IMR-90 (cell line): Measurements from ENCODE around the gene NOL4L. TPM values are rescaled to one million over a fixed set of nuclear protein-coding genes. Genes with fewer than 3 reads are reported as not detected.

Source experiments
- ATAC-seq: fragments of 200-7000 bp; cut with Tn5 transposase; 2 replicates; pipeline ENCODE4 v1.9.1; 2020; ENCODE audit warnings: low read depth, mild to moderate bottlenecking, moderate library complexity
- BruUV-seq: library from RNA; stranded (reverse); fragments of 400-500 nt; replicated peaks from 2 replicates; lab custom pipeline; 2021; lab: Mats Ljungman, UMichigan
- CTCF ChIA-PET: fragments of 300-600 bp; formaldehyde crosslinking; extraction: SDS; loops from one replicate; lab custom pipeline; 2021; ENCODE audit warnings: antibody characterized with exemption; lab: Yijun Ruan, JAX
- POLR2A ChIA-PET: fragments of 300-600 bp; sonication (Branson Sonifier 250); formaldehyde crosslinking; loops from one replicate; lab custom pipeline; 2022; ENCODE audit warnings: antibody characterized with exemption; ENCODE audit not compliant: unreplicated experiment; lab: Charles Lee
- DNase-seq: peaks from one replicate; pipeline ENCODE4 v3.0.0; 2013
- H2AFZ ChIP-seq: replicated peaks from 2 replicates; pipeline ENCODE3; 2013; ENCODE audit warnings: low read length, mild to moderate bottlenecking; ENCODE audit not compliant: poor library complexity
- H2AK5ac ChIP-seq: 2 replicates; pipeline ENCODE4 v1.6.1; 2013; ENCODE audit warnings: low read depth, low read length, inconsistent platforms
- H2AK9ac ChIP-seq: replicated peaks from 2 replicates; pipeline ENCODE3; 2013; ENCODE audit warnings: mild to moderate bottlenecking, low read depth, low read length, moderate library complexity; ENCODE audit not compliant: poor library complexity
- H2BK120ac ChIP-seq: 2 replicates; pipeline ENCODE4 v1.6.1; 2013; ENCODE audit warnings: low read depth, low read length, inconsistent platforms
- H2BK15ac ChIP-seq: 3 replicates; pipeline ENCODE4 v1.6.1; 2013; ENCODE audit warnings: low read depth, low read length, inconsistent platforms
- H2BK20ac ChIP-seq: 2 replicates; pipeline ENCODE4 v1.6.1; 2013; ENCODE audit warnings: low read depth, mild to moderate bottlenecking, inconsistent platforms, low read length, moderate library complexity
- H2BK5ac ChIP-seq: 2 replicates; pipeline ENCODE4 v1.6.1; 2013; ENCODE audit warnings: mild to moderate bottlenecking, low read depth, low read length, inconsistent platforms; ENCODE audit not compliant: poor library complexity, severe bottlenecking
- H3K14ac ChIP-seq: replicated peaks from 2 replicates; pipeline ENCODE4 v1.6.1; 2013; ENCODE audit warnings: low read depth, low read length, inconsistent platforms
- H3K18ac ChIP-seq: 2 replicates; pipeline ENCODE4 v1.6.1; 2013; ENCODE audit warnings: low read depth, low read length, control low read depth
- H3K23ac ChIP-seq: 2 replicates; pipeline ENCODE4 v1.6.1; 2013; ENCODE audit warnings: low read depth, low read length, inconsistent platforms
- H3K27ac ChIP-seq: 2 replicates; pipeline ENCODE4 v1.5.1; 2013; ENCODE audit warnings: mild to moderate bottlenecking, control low read depth, low read length; ENCODE audit not compliant: insufficient read depth
- H3K27me3 ChIP-seq: 2 replicates; pipeline ENCODE4 v1.6.1; 2013; ENCODE audit warnings: low read length; ENCODE audit not compliant: control insufficient read depth, insufficient read depth
- H3K36me3 ChIP-seq: 2 replicates; pipeline ENCODE4 v1.6.1; 2013; ENCODE audit warnings: low read length, mixed read lengths; ENCODE audit not compliant: control insufficient read depth, insufficient read depth
- H3K4ac ChIP-seq: 2 replicates; pipeline ENCODE4 v1.6.1; 2013; ENCODE audit warnings: low read depth, low read length, inconsistent platforms
- H3K4me1 ChIP-seq: 2 replicates; pipeline ENCODE4 v1.6.1; 2013; ENCODE audit warnings: low read length, mixed read lengths; ENCODE audit not compliant: control insufficient read depth, insufficient read depth
- H3K4me2 ChIP-seq: 2 replicates; pipeline ENCODE4 v1.6.1; 2013; ENCODE audit warnings: low read depth, mild to moderate bottlenecking, control low read depth, low read length, moderate library complexity
- H3K4me3 ChIP-seq: 2 replicates; pipeline ENCODE4 v1.5.1; 2013; ENCODE audit warnings: low read depth, mild to moderate bottlenecking, control low read depth, low read length, moderate library complexity; ENCODE audit not compliant: insufficient read depth
- H3K56ac ChIP-seq: 2 replicates; pipeline ENCODE4 v1.6.1; 2013; ENCODE audit warnings: low read length, inconsistent platforms; ENCODE audit not compliant: insufficient read depth; ENCODE audit errors: extremely low read depth
- H3K79me1 ChIP-seq, 2 experiments: 2 replicates each; pipeline ENCODE4 v1.6.1; 2013; ENCODE audit warnings: low read length in 2 of 2, inconsistent platforms in 1 of 2, low read depth in 1 of 2
- H3K9ac ChIP-seq: 2 replicates; pipeline ENCODE4 v1.6.1; 2013; ENCODE audit warnings: low read depth, low read length, control low read depth
- H3K9me1 ChIP-seq: 2 replicates; pipeline ENCODE4 v1.6.1; 2013; ENCODE audit warnings: low read length, inconsistent platforms; ENCODE audit not compliant: insufficient read depth
- H3K9me3 ChIP-seq: 2 replicates; pipeline ENCODE4 v1.6.1; 2013; ENCODE audit warnings: low read length; ENCODE audit not compliant: control insufficient read depth, insufficient read depth
- H4K20me1 ChIP-seq: 2 replicates; pipeline ENCODE4 v1.6.1; 2013; ENCODE audit warnings: low read length, inconsistent platforms; ENCODE audit not compliant: insufficient read depth
- H4K5ac ChIP-seq: 2 replicates; pipeline ENCODE4 v1.6.1; 2013; ENCODE audit warnings: mild to moderate bottlenecking, low read depth, low read length, control low read depth
- H4K8ac ChIP-seq, 2 experiments: 2 replicates each; pipeline ENCODE4 v1.6.1; 2013; ENCODE audit warnings: low read depth in 2 of 2, low read length in 2 of 2, control low read depth in 1 of 2, inconsistent platforms in 1 of 2
- H4K91ac ChIP-seq: 2 replicates; pipeline ENCODE4 v1.6.1; 2013; ENCODE audit warnings: low read depth, low read length, inconsistent platforms; ENCODE audit not compliant: insufficient read depth
- BHLHE40 ChIP-seq: fragments of 150-350 bp; IDR thresholded peaks from 2 replicates; pipeline ENCODE4 v1.6.1; 2016; ENCODE audit warnings: mild to moderate bottlenecking, low read depth, low read length
- CEBPB ChIP-seq: IDR thresholded peaks from 2 replicates; pipeline ENCODE4 v1.6.1; 2012; ENCODE audit warnings: low read depth, low read length, improper control_type of control experiment
- CHD1 ChIP-seq: IDR thresholded peaks from 2 replicates; pipeline ENCODE4 v1.6.1; 2012; ENCODE audit warnings: low read depth, low read length, improper control_type of control experiment
- CTCF ChIP-seq: conservative IDR thresholded peaks from 2 replicates; pipeline ENCODE4 v1.5.1; 2012; ENCODE audit warnings: mild to moderate bottlenecking, low read depth, low read length, improper control_type of control experiment
- ELK1 ChIP-seq: fragments of 150-350 bp; IDR thresholded peaks from 2 replicates; pipeline ENCODE4 v1.6.1; 2016; ENCODE audit warnings: low read depth, mild to moderate bottlenecking, low read length, moderate library complexity, borderline replicate concordance
- FOS ChIP-seq: fragments of 150-350 bp; IDR thresholded peaks from 2 replicates; pipeline ENCODE4 v1.6.1; 2016; ENCODE audit warnings: low read depth, low read length
- MAFK ChIP-seq: IDR thresholded peaks from 2 replicates; pipeline ENCODE4 v1.6.1; 2012; ENCODE audit warnings: low read depth, low read length, improper control_type of control experiment
- MAZ ChIP-seq: IDR thresholded peaks from 2 replicates; pipeline ENCODE4 v1.6.1; 2012; ENCODE audit warnings: low read depth, mild to moderate bottlenecking, low read length, improper control_type of control experiment, moderate library complexity, borderline replicate concordance
- MXI1 ChIP-seq: IDR thresholded peaks from 2 replicates; pipeline ENCODE4 v1.6.1; 2012; ENCODE audit warnings: low read depth, mild to moderate bottlenecking, low read length, moderate library complexity, borderline replicate concordance
- NFE2L2 ChIP-seq: fragments of 150-350 bp; IDR thresholded peaks from 2 replicates; pipeline ENCODE4 v1.6.1; 2016; ENCODE audit warnings: low read depth, mild to moderate bottlenecking, low read length
- POLR2A ChIP-seq: IDR thresholded peaks from 2 replicates; pipeline ENCODE4 v1.6.1; 2012; ENCODE audit warnings: mild to moderate bottlenecking, low read depth, low read length
- RAD21 ChIP-seq: IDR thresholded peaks from 2 replicates; pipeline ENCODE4 v1.6.1; 2012; ENCODE audit warnings: low read length, improper control_type of control experiment
- RCOR1 ChIP-seq: IDR thresholded peaks from 2 replicates; pipeline ENCODE4 v1.6.1; 2012; ENCODE audit warnings: mild to moderate bottlenecking, low read length, improper control_type of control experiment; ENCODE audit not compliant: insufficient replicate concordance
- SMC3 ChIP-seq: fragments of 150-350 bp; IDR thresholded peaks from 2 replicates; pipeline ENCODE4 v1.6.1; 2016; ENCODE audit warnings: low read depth, mild to moderate bottlenecking, antibody characterized with exemption, low read length, moderate library complexity
- USF2 ChIP-seq: fragments of 150-350 bp; IDR thresholded peaks from 2 replicates; pipeline ENCODE4 v1.6.1; 2017; ENCODE audit warnings: mild to moderate bottlenecking, antibody characterized with exemption, low read length, low read depth
- WGBS, 2 experiments: methylation state at CpG; one replicate each; pipeline versions ENCODE4 v1.1.5 to v1.1.7; 2013; ENCODE audit warnings: missing lambda C conversion rate in 2 of 2; ENCODE audit not compliant: insufficient read length in 1 of 2; ENCODE audit errors: extremely low coverage in 2 of 2; 5-methylcytosine and 5-hydroxymethylcytosine counted together
- dilution Hi-C: fragments of 300-500 bp; cut with HindIII; formaldehyde crosslinking; loops from one replicate; pipeline ENCODE4 v1.14.3; 2018; ENCODE audit warnings: low sequenced_read_pairs; ENCODE audit not compliant: unreplicated experiment
- in situ Hi-C: fragments of 300-500 bp; cut with MboI; formaldehyde crosslinking; loops from 3 replicates; pipeline ENCODE4 v1.14.3; 2019; ENCODE audit warnings: low sequenced_read_pairs, inconsistent platforms, mixed read lengths
- intact Hi-C: fragments of 100-400 bp; cut with micrococcal nuclease; formaldehyde crosslinking; loops from 2 replicates; pipeline ENCODE4 v1.10.0; 2022
- polyA plus RNA-seq, 3 experiments: library from polyadenylated mRNA; depleted of rRNA; stranded (reverse); fragments of >200 nt; gene quantifications; 2 replicates each; pipeline ENCODE4 v1.2.3, GENCODE V29; 2012; ENCODE audit warnings: low replicate concordance in 1 of 3
- total RNA-seq: library from RNA; depleted of rRNA; stranded (reverse); fragments of >200 nt; gene quantifications from 2 replicates; pipeline ENCODE4 v1.2.3, GENCODE V29; 2012

Gene NOL4L
- total and polyA plus RNA-seq, 2 of the 4 experiments (the other 2 are of a cell fraction) = 4.7 to 13.3 TPM

GRCh38 chr20:32460683-32461320 is 124.3 kb downstream of the NOL4L start:
- Histone ChIP-seq H2BK20ac (no peak overlapping the region), H3K4me2 (no peak overlapping the region), H3K27ac (no peak overlapping the region), H3K4ac (no peak overlapping the region), H2AK5ac (no peak overlapping the region), H3K56ac (no peak overlapping the region), H3K27me3 (no peaks in the 10 kb centered on the region), H3K4me3 (no peak overlapping the region), H3K23ac (no peak overlapping the region), H4K20me1 (peaks cover 28% of the 10 kb centered on the region), H2BK5ac (no peak overlapping the region), H3K14ac (no peak overlapping the region), H2BK15ac (no peak overlapping the region), H4K5ac (no peak overlapping the region), H3K9me3 (no peaks in the 10 kb centered on the region), H3K9me1 (peaks cover 28% of the 10 kb centered on the region; the same call in 1 of the 2 replicates), H3K4me1 (peaks cover 35% of the 10 kb centered on the region), H3K9ac (no peak overlapping the region), H4K91ac (no peak overlapping the region), H3K36me3 (peaks cover 8% of the 10 kb centered on the region), H4K8ac (no peak overlapping the region), H2AK9ac (no peak overlapping the region), H2AFZ (no peak overlapping the region), H3K18ac (no peak overlapping the region), H3K79me1 (peaks cover 21 to 82% of the 10 kb centered on the region in 2 experiments), H2BK120ac (no peak overlapping the region)
- ChIA-PET POLR2A (interaction anchor here (0.5 kb wide), 1 partner anchor 15 kb away, joined by 4 read pairs; no protein-coding TSS in a partner anchor), CTCF (no interaction called here)
- intact Hi-C loops = no loop called here
- no TSS peak for BruUV-seq
- dilution Hi-C loops = no loop called here
- in situ Hi-C loops = no loop called here
- 92% methylated on average over 12 of the region's 24 CpGs; no CpG with 5 or more reads in 1 of the 2 experiments for WGBS, 2 experiments
- ATAC-seq (no peak), DNase-seq (no peak)
- TF ChIP-seq NFE2L2 (no peak), RCOR1 (no peak), MAFK (no peak), MXI1 (no peak), POLR2A (no peak), ELK1 (no peak), SMC3 (no peak), RAD21 (no peak), CHD1 (no peak), FOS (no peak), CEBPB (no peak), BHLHE40 (no peak), USF2 (no peak), CTCF (no peak), MAZ (no peak)
